Stimulated activated naive CD4-positive, alpha-beta T cell (primary cell): ENCODE measurements around the gene TMEM238L.

ENCODE experiments used
- DNase-seq, 6 experiments: peaks; one replicate each; lab custom pipeline; 2025; lab: John Stamatoyannopoulos, UW

The TMEM238L gene

GRCh38 chr17:10804546-10804945, 647 bp upstream of the TMEM238L start:
- DNase-seq = no peak

GRCh38 chr17:10803350-10803749, 549 bp downstream of the TMEM238L start:
- DNase-seq = no peak

GRCh38 chr17:10802496-10803284, 1.2 kb downstream of the TMEM238L start:
- DNase-seq = no peak

- DNase-seq = no peak
Observed at GRCh38 chr17:10799407-10799806, 4.5 kb downstream of the TMEM238L start.

GRCh38 chr17:10798910-10799309, 5.0 kb downstream of the TMEM238L start:
- DNase-seq = no peak

GRCh38 chr17:10798332-10798749, 5.6 kb downstream of the TMEM238L start:
- DNase-seq = no peak

- no peak for DNase-seq
Observed at GRCh38 chr17:10797476-10798328, 6.2 kb downstream of the TMEM238L start.

GRCh38 chr17:10793816-10794215, 10.1 kb downstream of the TMEM238L start:
- DNase-seq = no peak

GRCh38 chr17:10793256-10793655, 10.6 kb downstream of the TMEM238L start:
- no peak for DNase-seq

- DNase-seq = no peak
Observed at GRCh38 chr17:10792151-10792550, 11.7 kb downstream of the TMEM238L start.

- DNase-seq = no peak
Observed at GRCh38 chr17:10790491-10791401, 13.2 kb downstream of the TMEM238L start.

GRCh38 chr17:10789694-10790271, 14.1 kb downstream of the TMEM238L start:
- DNase-seq = no peak

GRCh38 chr17:10787306-10788045, 16.4 kb downstream of the TMEM238L start:
- no peak for DNase-seq

GRCh38 chr17:10785295-10785694, 18.6 kb downstream of the TMEM238L start:
- no peak for DNase-seq

- DNase-seq = no peak
Observed at GRCh38 chr17:10779609-10780008, 24.3 kb downstream of the TMEM238L start.

- no peak for DNase-seq
Observed at GRCh38 chr17:10777890-10778289, 26.0 kb downstream of the TMEM238L start.

GRCh38 chr17:10777131-10777807, 26.6 kb downstream of the TMEM238L start:
- no peak for DNase-seq

- DNase-seq = no peak
Observed at GRCh38 chr17:10776381-10776780, 27.5 kb downstream of the TMEM238L start.

- no peak for DNase-seq
Observed at GRCh38 chr17:10775740-10776356, 28.1 kb downstream of the TMEM238L start.

- no peak for DNase-seq
Observed at GRCh38 chr17:10775058-10775457, 28.8 kb downstream of the TMEM238L start.
